ENCODE data around the gene PRICKLE1. TPM values are rescaled to one million over a fixed set of nuclear protein-coding genes. Genes with fewer than 3 reads are reported as not detected.
A peak's percentile ranks its signal among the peaks of the same experiment; 100 is the strongest.

The PRICKLE1 gene
- total RNA-seq, 1 donor from 2014 or later: 6.4 TPM

DNA sequence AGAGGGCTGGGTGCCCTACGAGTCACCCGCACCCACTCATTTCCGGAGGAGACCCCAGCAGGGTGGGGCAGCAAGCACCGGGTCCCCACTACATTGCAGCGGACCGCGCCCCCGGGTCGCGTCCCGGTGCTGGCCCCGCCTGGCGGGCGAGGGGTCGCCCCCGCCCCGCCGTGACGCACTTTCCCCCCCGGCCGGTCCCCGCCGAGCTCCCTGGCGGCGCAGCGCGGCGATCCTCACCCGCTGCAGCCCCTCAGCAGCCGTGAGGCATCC, 106.1 kb downstream of the PRICKLE1 start:
- no peaks in the 10 kb centered on the region for H3K36me3 Mint-ChIP-seq (ENCODE audit: unreplicated experiment)
- no peak for TF ChIP-seq CTCF (IDR thresholded peaks at IDR 0.05; ENCODE audit: partially characterized antibody, unreplicated experiment)
- peaks cover 2% of the 10 kb centered on the region for H3K4me1 Mint-ChIP-seq (ENCODE audit: low read depth, unreplicated experiment)
- peak overlapping the region; percentile 94 for H3K4me3 Mint-ChIP-seq (ENCODE audit: unreplicated experiment)
- no peak for DNase-seq
- peaks cover 8% of the 10 kb centered on the region for H3K9me3 Mint-ChIP-seq (ENCODE audit: unreplicated experiment)
- no peak overlapping the region for H3K27ac Mint-ChIP-seq (ENCODE audit: unreplicated experiment)
- peaks cover 12% of the 10 kb centered on the region for H3K27me3 Mint-ChIP-seq (ENCODE audit: unreplicated experiment)

DNA sequence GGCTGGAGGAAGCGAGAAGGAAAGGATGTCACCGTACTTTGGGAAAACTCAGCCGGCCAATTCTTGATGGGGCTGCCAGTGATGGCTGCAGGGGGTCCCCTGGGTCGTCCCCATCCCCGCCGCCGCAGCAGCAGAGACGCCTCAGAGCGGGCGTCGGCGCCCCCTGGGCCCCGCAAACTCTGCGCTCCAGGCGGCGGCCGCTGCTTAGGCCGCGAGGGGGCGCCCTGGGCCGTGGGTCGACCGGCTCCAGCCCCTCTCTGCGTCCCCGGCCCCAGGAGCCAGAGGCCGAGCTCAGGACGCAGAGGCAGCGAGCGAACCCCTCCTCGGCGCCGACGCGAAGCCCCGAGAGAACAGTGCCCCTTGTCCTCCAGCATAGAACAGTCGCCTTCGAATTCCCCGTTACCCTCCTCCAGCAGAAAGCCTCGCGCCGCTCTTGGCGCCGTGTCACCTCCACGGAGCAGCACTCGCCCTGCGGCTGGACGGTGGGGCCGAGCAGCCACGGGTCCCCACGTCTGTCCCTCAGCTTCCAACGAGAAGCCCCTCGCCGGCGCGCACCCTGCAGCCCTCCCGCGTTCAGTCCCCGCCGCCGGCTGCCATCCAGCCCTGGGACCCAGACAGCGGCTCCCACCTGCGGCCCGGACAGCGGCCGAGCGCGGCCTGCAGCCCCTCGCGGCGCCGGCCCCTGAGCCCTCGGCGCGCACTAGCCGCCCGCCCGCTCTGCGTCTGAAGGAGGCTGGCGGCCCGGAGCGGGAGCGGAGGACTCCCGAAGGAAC, 106.6 kb downstream of the PRICKLE1 start:
- Mint-ChIP-seq H3K4me1 (ENCODE audit: low read depth, unreplicated experiment) (peaks cover 2% of the 10 kb centered on the region), H3K27me3 (ENCODE audit: unreplicated experiment) (peaks cover 12% of the 10 kb centered on the region), H3K36me3 (ENCODE audit: unreplicated experiment) (no peaks in the 10 kb centered on the region), H3K27ac (ENCODE audit: unreplicated experiment) (no peak overlapping the region), H3K9me3 (ENCODE audit: unreplicated experiment) (peaks cover 8% of the 10 kb centered on the region), H3K4me3 (ENCODE audit: unreplicated experiment) (peak overlapping the region; percentile 90)
- peak; percentile 94 for DNase-seq
- peak; percentile 94 for TF ChIP-seq CTCF (IDR thresholded peaks at IDR 0.05; ENCODE audit: partially characterized antibody, unreplicated experiment)

GRCh38 chr12:42482041-42482747, 107.4 kb downstream of the PRICKLE1 start:
- H3K9me3 Mint-ChIP-seq (ENCODE audit: unreplicated experiment): peaks cover 8% of the 10 kb centered on the region
- TF ChIP-seq CTCF (IDR thresholded peaks at IDR 0.05; ENCODE audit: partially characterized antibody, unreplicated experiment): no peak
- H3K36me3 Mint-ChIP-seq (ENCODE audit: unreplicated experiment): no peaks in the 10 kb centered on the region
- H3K27me3 Mint-ChIP-seq (ENCODE audit: unreplicated experiment): peaks cover 12% of the 10 kb centered on the region
- peak overlapping the region; percentile 84 for H3K4me3 Mint-ChIP-seq (ENCODE audit: unreplicated experiment)
- no peak overlapping the region for H3K27ac Mint-ChIP-seq (ENCODE audit: unreplicated experiment)
- peaks cover 2% of the 10 kb centered on the region for H3K4me1 Mint-ChIP-seq (ENCODE audit: low read depth, unreplicated experiment)
- no peak for DNase-seq

DNA sequence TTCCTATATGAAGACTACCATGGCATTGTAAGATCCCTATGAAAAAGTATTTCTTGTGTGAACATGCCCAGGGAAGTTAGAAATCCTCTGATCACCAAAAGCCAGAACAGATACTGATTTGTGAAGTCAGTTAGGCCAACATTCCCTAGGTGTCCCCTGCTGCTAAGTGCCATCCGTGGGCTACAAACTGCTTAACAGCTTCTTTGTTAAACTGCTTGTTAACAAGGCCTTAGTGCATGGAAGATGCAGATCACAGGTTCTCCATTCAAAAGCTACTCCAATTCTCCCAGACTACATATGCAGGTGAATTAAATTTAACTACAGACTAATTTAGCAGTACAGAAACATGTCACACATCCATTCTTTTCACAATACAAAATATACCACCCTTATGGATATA, 108.2 kb downstream of the PRICKLE1 start:
- Mint-ChIP-seq H3K4me3 (ENCODE audit: unreplicated experiment) (no peak overlapping the region), H3K27me3 (ENCODE audit: unreplicated experiment) (peaks cover 12% of the 10 kb centered on the region), H3K27ac (ENCODE audit: unreplicated experiment) (no peak overlapping the region), H3K36me3 (ENCODE audit: unreplicated experiment) (no peaks in the 10 kb centered on the region), H3K4me1 (ENCODE audit: low read depth, unreplicated experiment) (peaks cover 2% of the 10 kb centered on the region), H3K9me3 (ENCODE audit: unreplicated experiment) (peaks cover 8% of the 10 kb centered on the region)
- DNase-seq: no peak
- TF ChIP-seq CTCF (IDR thresholded peaks at IDR 0.05; ENCODE audit: partially characterized antibody, unreplicated experiment): no peak

- no peaks in the 10 kb centered on the region for H3K36me3 Mint-ChIP-seq (ENCODE audit: unreplicated experiment)
Observed at GRCh38 chr12:42477941-42478340, 111.6 kb downstream of the PRICKLE1 start.

More at GRCh38 chr12:42477941-42478340, 111.6 kb downstream of the PRICKLE1 start:
- Mint-ChIP-seq H3K4me1 (ENCODE audit: low read depth, unreplicated experiment) (peaks cover 5% of the 10 kb centered on the region), H3K27me3 (ENCODE audit: unreplicated experiment) (peaks cover 3% of the 10 kb centered on the region), H3K27ac (ENCODE audit: unreplicated experiment) (no peak overlapping the region), H3K9me3 (ENCODE audit: unreplicated experiment) (peaks cover 8% of the 10 kb centered on the region), H3K4me3 (ENCODE audit: unreplicated experiment) (no peak overlapping the region)
- no peak for TF ChIP-seq CTCF (IDR thresholded peaks at IDR 0.05; ENCODE audit: partially characterized antibody, unreplicated experiment)
- no peak for DNase-seq

All from glutamatergic neuron (in vitro differentiated cells).